GM12878 (cell line): Measurements from ENCODE around the gene HIF1AN. TPM values are rescaled to one million over a fixed set of nuclear protein-coding genes. Genes with fewer than 3 reads are reported as not detected.
A peak's percentile ranks its signal among the peaks of the same experiment; 100 is the strongest.

Experiments used
- ATF7 ChIP-seq: fragments of 450-650 bp; IDR thresholded peaks from 2 replicates; pipeline ENCODE4 v1.6.1; 2016; ENCODE audit warnings: low read depth, mild to moderate bottlenecking
- BCL11A ChIP-seq: IDR thresholded peaks from 2 replicates; pipeline ENCODE4 v1.6.1; 2011; ENCODE audit warnings: low read depth, low read length
- BHLHE40 ChIP-seq, 2 experiments: fragments of 450-650 bp in 1 of 2; IDR thresholded peaks; 2 replicates each; pipeline ENCODE4 v1.6.1; 2011 to 2017; ENCODE audit warnings: low read depth in 2 of 2, borderline replicate concordance in 1 of 2, improper control_type of control experiment in 1 of 2, low read length in 1 of 2, mild to moderate bottlenecking in 1 of 2
- BMI1 ChIP-seq: fragments of 450-650 bp; IDR thresholded peaks from 2 replicates; pipeline ENCODE4 v1.6.1; 2016; ENCODE audit warnings: mild to moderate bottlenecking, moderate library complexity, borderline replicate concordance
- CREM ChIP-seq: IDR thresholded peaks from 2 replicates; pipeline ENCODE4 v1.6.1; 2014; ENCODE audit warnings: antibody characterized with exemption, low read depth
- EZH2 ChIP-seq: IDR thresholded peaks from 2 replicates; pipeline ENCODE4 v1.6.1; 2012; ENCODE audit warnings: low read depth, mild to moderate bottlenecking, control low read depth, inconsistent platforms, low read length, borderline replicate concordance; ENCODE audit not compliant: control insufficient read depth
- HDGF ChIP-seq: fragments of 450-650 bp; IDR thresholded peaks from 2 replicates; pipeline ENCODE4 v1.6.1; 2016; ENCODE audit warnings: antibody characterized with exemption
- IRF4 ChIP-seq: IDR thresholded peaks from 2 replicates; pipeline ENCODE4 v1.6.1; 2011; ENCODE audit warnings: low read depth, low read length
- KDM1A ChIP-seq: fragments of 200-600 bp; sonication (generic); IDR thresholded peaks from 2 replicates; pipeline ENCODE4 v1.6.1; 2016; ENCODE audit warnings: borderline replicate concordance
- MEF2A ChIP-seq: IDR thresholded peaks from 2 replicates; pipeline ENCODE4 v1.6.1; 2011; ENCODE audit warnings: low read depth, mild to moderate bottlenecking, low read length, moderate library complexity; ENCODE audit not compliant: insufficient read depth
- RELB ChIP-seq: fragments of 450-650 bp; IDR thresholded peaks from 2 replicates; pipeline ENCODE4 v1.6.1; 2017; ENCODE audit warnings: low read depth, mild to moderate bottlenecking, moderate library complexity
- REST ChIP-seq: IDR thresholded peaks from 2 replicates; pipeline ENCODE4 v1.6.1; 2012; ENCODE audit warnings: mild to moderate bottlenecking, low read depth, low read length
- RFX5 ChIP-seq: IDR thresholded peaks from 2 replicates; pipeline ENCODE4 v1.6.1; 2011; ENCODE audit warnings: low read depth, low read length, improper control_type of control experiment
- RUNX3 ChIP-seq: IDR thresholded peaks from 2 replicates; pipeline ENCODE4 v1.6.1; 2012; ENCODE audit warnings: low read length, inconsistent platforms
- TCF12 ChIP-seq: IDR thresholded peaks from 2 replicates; pipeline ENCODE4 v1.6.1; 2011; ENCODE audit warnings: low read depth, mild to moderate bottlenecking, low read length
- ZBED1 ChIP-seq: IDR thresholded peaks from 2 replicates; pipeline ENCODE4 v1.6.1; 2016; ENCODE audit warnings: borderline replicate concordance
- ZBTB33 ChIP-seq: fragments of 450-650 bp; IDR thresholded peaks from 2 replicates; pipeline ENCODE4 v1.6.1; 2017; ENCODE audit warnings: mild to moderate bottlenecking
- ZBTB4 ChIP-seq: fragments of 450-650 bp; formaldehyde crosslinking; IDR thresholded peaks from 2 replicates; pipeline ENCODE4 v1.4.0; 2022; ENCODE audit warnings: mild to moderate bottlenecking, moderate library complexity
- ZNF384 ChIP-seq: IDR thresholded peaks from 2 replicates; pipeline ENCODE4 v1.6.1; 2012; ENCODE audit warnings: low read depth, mild to moderate bottlenecking, low read length, improper control_type of control experiment, borderline replicate concordance
- polyA plus RNA-seq, 11 experiments: library from polyadenylated mRNA; depleted of rRNA in 4 of 11; unstranded in 6 of 11; stranded (reverse) in 5 of 11; fragments of >200 nt; fragmentation: Nextera tagmentation in 4 of 11; fragmentation: Illumina TruSeq in 1 of 11; extraction: Ambion mirVana in 4 of 11; extraction: Trizol in 1 of 11; gene quantifications; 1 replicate in 1 of 11; 2 replicates in 10 of 11; pipeline versions ENCODE4 v1.2.1 to v1.2.3, GENCODE V29; 2011 to 2016; ENCODE audit warnings: inconsistent platforms in 2 of 11, missing spikeins in 2 of 11, low read depth in 1 of 11
- total RNA-seq, 4 experiments: library from RNA; depleted of rRNA in 3 of 4; stranded (reverse); fragments of >200 nt in 3 of 4; fragmentation: Illumina TruSeq in 1 of 4; extraction: Trizol in 1 of 4; gene quantifications; 2 replicates each; pipeline versions ENCODE4 v1.2.1 to v1.2.3, GENCODE V29; 2013 to 2021

Gene HIF1AN
- total and polyA plus RNA-seq, 10 of the 15 experiments (the other 5 are each of a cell fraction or from before 2014, with no cell fraction given): 1.9 to 37.2 (median 15.2) TPM

GRCh38 chr10:100535715-100536353 lies at the start of gene HIF1AN (continued):
- TF ChIP-seq ZBTB33: 0 out of 2 replicates have a peak, but pooled peaks have one; percentile 30
- TF ChIP-seq EZH2: no peak
- no peak for TF ChIP-seq TCF12
- peak; percentile 96 for TF ChIP-seq RUNX3
- TF ChIP-seq BMI1: no peak
- peak; percentile 64 for TF ChIP-seq CREM
- peak; percentile 28 to 52; a peak in 1 of 4 replicates for TF ChIP-seq BHLHE40 (IDR thresholded peaks at IDR 0.05; ENCODE audit: borderline replicate concordance in 1 of 2, low read depth in 2 of 2, low read length in 1 of 2)
- no peak for TF ChIP-seq ZBED1
- TF ChIP-seq MEF2A: peak; percentile 66; the same call in 1 of the 2 replicates
- TF ChIP-seq REST: no peak
- peak; percentile 82; the same call in 1 of the 2 replicates for TF ChIP-seq HDGF
- TF ChIP-seq RFX5: 0 out of 2 replicates have a peak, but pooled peaks have one; percentile 13
- peak; percentile 98 for TF ChIP-seq RELB
- TF ChIP-seq ZNF384: peak; percentile 99
- peak; percentile 75 for TF ChIP-seq ATF7
- TF ChIP-seq IRF4: 0 out of 2 replicates have a peak, but pooled peaks have one; percentile 14
- no peak for TF ChIP-seq ZBTB4 (CRISPR knock-in tag)
- no peak for TF ChIP-seq BCL11A
- TF ChIP-seq KDM1A: no peak
